SK-N-SH (cell line): ENCODE data around the gene GNB1L. TPM values are rescaled to one million over a fixed set of nuclear protein-coding genes. Genes with fewer than 3 reads are reported as not detected.

Experiments
- CTCF ChIA-PET: fragments of 300-600, 350-600 bp; formaldehyde crosslinking; extraction: SDS; loops from one replicate; lab custom pipeline; 2021; lab: Yijun Ruan, JAX
- POLR2A ChIA-PET: fragments of 350-600 bp; sonication (Branson Sonifier 250); formaldehyde crosslinking; extraction: SDS; loops from one replicate; lab custom pipeline; 2020; ENCODE audit warnings: antibody characterized with exemption, inconsistent platforms; lab: Yijun Ruan, JAX
- DNase-seq: peaks from one replicate; pipeline ENCODE4 v3.0.0; 2012
- H2AFZ ChIP-seq: fragments of 200-600 bp; sonication (generic); 2 replicates; pipeline ENCODE4 v1.8.1; 2016; ENCODE audit warnings: antibody characterized with exemption, mild to moderate bottlenecking, low read depth
- H3F3A ChIP-seq: fragments of 200-600 bp; sonication (generic); replicated peaks from 2 replicates; pipeline ENCODE3; 2016; ENCODE audit warnings: antibody characterized with exemption, mild to moderate bottlenecking; ENCODE audit not compliant: insufficient read depth
- H3K27ac ChIP-seq, 2 experiments: fragments of 200-500 bp in 1 of 2; fragments of 200-600 bp in 1 of 2; sonication (Bioruptor generic) in 1 of 2; sonication (generic), shearing (Covaris generic) in 1 of 2; 2 replicates each; pipeline versions ENCODE4 v1.5.1 to v1.6.1; 2014 to 2016; ENCODE audit warnings: low read depth in 2 of 2, inconsistent platforms in 1 of 2, low read length in 1 of 2, mild to moderate bottlenecking in 1 of 2, mixed read lengths in 1 of 2
- H3K27me3 ChIP-seq: fragments of 200-600 bp; sonication (generic), shearing (Covaris generic); 2 replicates; pipeline ENCODE4 v1.6.1; 2016; ENCODE audit warnings: mixed run types; ENCODE audit not compliant: insufficient read depth
- H3K36me3 ChIP-seq, 2 experiments: fragments of 200-500 bp in 1 of 2; fragments of 200-600 bp in 1 of 2; sonication (Bioruptor generic) in 1 of 2; sonication (generic) in 1 of 2; replicated peaks in 1 of 2; 2 replicates each; pipeline versions ENCODE3 to v1.5.1; 2014 to 2016; ENCODE audit warnings: low read length in 1 of 2, mild to moderate bottlenecking in 1 of 2; ENCODE audit not compliant: insufficient read depth in 2 of 2, control insufficient read depth in 1 of 2
- H3K4me1 ChIP-seq, 2 experiments: fragments of 200-500 bp in 1 of 2; fragments of 200-600 bp in 1 of 2; sonication (Bioruptor generic) in 1 of 2; sonication (generic), shearing (Covaris generic) in 1 of 2; 2 replicates each; pipeline versions ENCODE4 v1.5.1 to v1.6.1; 2014 to 2016; ENCODE audit warnings: low read depth in 1 of 2, low read length in 1 of 2, mixed run types in 1 of 2; ENCODE audit not compliant: insufficient read depth in 2 of 2, control insufficient read depth in 1 of 2
- H3K4me2 ChIP-seq: fragments of 200-600 bp; sonication (generic), shearing (Covaris generic); 2 replicates; pipeline ENCODE4 v1.6.1; 2017; ENCODE audit warnings: mixed run types
- H3K4me3 ChIP-seq, 2 experiments: fragments of 200-500 bp in 1 of 2; fragments of 200-600 bp in 1 of 2; sonication (Bioruptor generic) in 1 of 2; sonication (generic), shearing (Covaris generic) in 1 of 2; 2 replicates each; pipeline versions ENCODE4 v1.5.1 to v1.8.1; 2014 to 2016; ENCODE audit warnings: low read depth in 2 of 2, inconsistent platforms in 1 of 2, low read length in 1 of 2, mild to moderate bottlenecking in 1 of 2, mixed read lengths in 1 of 2, moderate library complexity in 1 of 2
- H3K79me2 ChIP-seq: fragments of 200-600 bp; sonication (generic); 2 replicates; pipeline ENCODE4 v1.8.1; 2017; ENCODE audit warnings: mild to moderate bottlenecking; ENCODE audit not compliant: insufficient read depth
- H3K9ac ChIP-seq: fragments of 200-600 bp; sonication (generic); 2 replicates; pipeline ENCODE4 v1.6.1; 2017; ENCODE audit warnings: mixed run types
- H3K9me2 ChIP-seq: fragments of 200-600 bp; sonication (generic); 2 replicates; pipeline ENCODE4 v1.6.1; 2017; ENCODE audit warnings: mixed run types
- H3K9me3 ChIP-seq: fragments of 200-600 bp; sonication (generic); 2 replicates; pipeline ENCODE4 v1.6.1; 2017; ENCODE audit warnings: mixed run types, mild to moderate bottlenecking, moderate library complexity
- H4K20me1 ChIP-seq: fragments of 200-600 bp; sonication (generic); 2 replicates; pipeline ENCODE4 v1.6.1; 2017; ENCODE audit warnings: mild to moderate bottlenecking, mixed run types; ENCODE audit not compliant: insufficient read depth
- CHD2 ChIP-seq: fragments of 150-350 bp; IDR thresholded peaks from 2 replicates; pipeline ENCODE4 v1.6.1; 2018; ENCODE audit warnings: low read length; ENCODE audit not compliant: partially characterized antibody
- NRF1 ChIP-seq: IDR thresholded peaks from 2 replicates; pipeline ENCODE4 v1.6.1; 2012; ENCODE audit warnings: low read depth, mild to moderate bottlenecking, low read length
- RCOR1 ChIP-seq: fragments of 150-350 bp; IDR thresholded peaks from 2 replicates; pipeline ENCODE4 v1.6.1; 2017; ENCODE audit warnings: antibody characterized with exemption, low read length
- TEAD4 ChIP-seq: IDR thresholded peaks from 2 replicates; pipeline ENCODE4 v1.4.0; 2012; ENCODE audit warnings: mild to moderate bottlenecking, borderline replicate concordance; ENCODE audit not compliant: insufficient read depth
- YY1 ChIP-seq: IDR thresholded peaks from 2 replicates; pipeline ENCODE4 v1.4.0; 2012; ENCODE audit warnings: low read depth, mild to moderate bottlenecking
- WGBS: methylation state at CpG from one replicate; pipeline ENCODE4 v1.1.6; 2017; ENCODE audit warnings: low lambda C conversion rate; 5-methylcytosine and 5-hydroxymethylcytosine counted together
- polyA plus RNA-seq, 3 experiments: library from polyadenylated mRNA; depleted of rRNA; stranded (reverse); fragments of >200 nt; gene quantifications; 2 replicates each; pipeline ENCODE4 v1.2.3, GENCODE V29; 2012
- TF ChIP-seq, protein P1 (sequence below): fragments of 150-350 bp; IDR thresholded peaks from 2 replicates; pipeline ENCODE4 v1.6.1; 2017; ENCODE audit warnings: antibody characterized with exemption, low read length, low read depth, borderline replicate concordance
- TF ChIP-seq, protein P2 (sequence below): fragments of 150-350 bp; IDR thresholded peaks from 2 replicates; pipeline ENCODE4 v1.6.1; 2016; ENCODE audit warnings: mild to moderate bottlenecking, low read depth, low read length

The GNB1L gene
- polyA plus RNA-seq, 1 of the 3 experiments (the other 2 are of a cell fraction), result 5.9 TPM

DNA sequence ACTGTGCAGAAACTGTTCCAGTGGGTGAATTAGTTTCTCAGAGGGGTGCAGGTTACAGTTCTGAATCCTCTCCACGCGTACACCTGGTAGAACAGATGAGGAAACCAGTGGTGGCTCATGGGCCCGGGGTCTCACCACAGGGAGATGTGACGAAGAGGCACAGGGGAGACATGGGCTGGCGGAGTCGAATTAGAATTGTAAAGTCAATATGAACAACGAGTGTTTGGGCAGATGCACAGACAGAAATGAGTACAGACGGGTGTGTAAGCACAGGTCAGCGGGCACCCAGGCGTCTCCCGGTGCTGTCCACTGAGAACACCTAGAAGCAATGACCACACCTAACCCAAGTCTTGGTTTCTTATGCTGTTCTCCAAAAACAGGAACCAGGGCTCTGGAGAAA is 41.8 kb downstream of the GNB1L start:
- H3K9me2 ChIP-seq, result no peaks in the 10 kb centered on the region
- no peak overlapping the region for H3K27ac ChIP-seq
- no peak overlapping the region for H3K4me3 ChIP-seq
- no peak overlapping the region for H3K9ac ChIP-seq
- ChIA-PET POLR2A (interaction anchor here (0.6 kb wide), 1 partner anchor 93 kb away, joined by 3 read pairs; no protein-coding TSS in a partner anchor), CTCF (interaction anchor here (1.9 kb wide), 1 partner anchor 82 kb away, joined by 9 read pairs; no protein-coding TSS in a partner anchor)
- H3K4me1 ChIP-seq, result peaks cover 0 to 23% of the 10 kb centered on the region in 2 experiments; a peak in 1 of 4 replicates
- no peaks in the 10 kb centered on the region for H3K36me3 ChIP-seq
- H3K79me2 ChIP-seq, result no peaks in the 10 kb centered on the region
- DNase-seq, result no peak
- H3K9me3 ChIP-seq, result no peaks in the 10 kb centered on the region
- TF ChIP-seq, protein P1, sequence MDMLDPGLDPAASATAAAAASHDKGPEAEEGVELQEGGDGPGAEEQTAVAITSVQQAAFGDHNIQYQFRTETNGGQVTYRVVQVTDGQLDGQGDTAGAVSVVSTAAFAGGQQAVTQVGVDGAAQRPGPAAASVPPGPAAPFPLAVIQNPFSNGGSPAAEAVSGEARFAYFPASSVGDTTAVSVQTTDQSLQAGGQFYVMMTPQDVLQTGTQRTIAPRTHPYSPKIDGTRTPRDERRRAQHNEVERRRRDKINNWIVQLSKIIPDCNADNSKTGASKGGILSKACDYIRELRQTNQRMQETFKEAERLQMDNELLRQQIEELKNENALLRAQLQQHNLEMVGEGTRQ, result no peak
- TF ChIP-seq CHD2 (no peak), YY1 (no peak), NRF1 (no peak)
- TF ChIP-seq, protein P2, sequence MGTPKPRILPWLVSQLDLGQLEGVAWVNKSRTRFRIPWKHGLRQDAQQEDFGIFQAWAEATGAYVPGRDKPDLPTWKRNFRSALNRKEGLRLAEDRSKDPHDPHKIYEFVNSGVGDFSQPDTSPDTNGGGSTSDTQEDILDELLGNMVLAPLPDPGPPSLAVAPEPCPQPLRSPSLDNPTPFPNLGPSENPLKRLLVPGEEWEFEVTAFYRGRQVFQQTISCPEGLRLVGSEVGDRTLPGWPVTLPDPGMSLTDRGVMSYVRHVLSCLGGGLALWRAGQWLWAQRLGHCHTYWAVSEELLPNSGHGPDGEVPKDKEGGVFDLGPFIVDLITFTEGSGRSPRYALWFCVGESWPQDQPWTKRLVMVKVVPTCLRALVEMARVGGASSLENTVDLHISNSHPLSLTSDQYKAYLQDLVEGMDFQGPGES, result no peak
- no peak overlapping the region for H3K4me2 ChIP-seq
- WGBS, result 95% methylated on average over 11 of the region's 11 CpGs
- H3F3A ChIP-seq, result no peaks in the 10 kb centered on the region
- no peaks in the 10 kb centered on the region for H3K27me3 ChIP-seq
- H2AFZ ChIP-seq, result no peak overlapping the region
- no peaks in the 10 kb centered on the region for H4K20me1 ChIP-seq

DNA sequence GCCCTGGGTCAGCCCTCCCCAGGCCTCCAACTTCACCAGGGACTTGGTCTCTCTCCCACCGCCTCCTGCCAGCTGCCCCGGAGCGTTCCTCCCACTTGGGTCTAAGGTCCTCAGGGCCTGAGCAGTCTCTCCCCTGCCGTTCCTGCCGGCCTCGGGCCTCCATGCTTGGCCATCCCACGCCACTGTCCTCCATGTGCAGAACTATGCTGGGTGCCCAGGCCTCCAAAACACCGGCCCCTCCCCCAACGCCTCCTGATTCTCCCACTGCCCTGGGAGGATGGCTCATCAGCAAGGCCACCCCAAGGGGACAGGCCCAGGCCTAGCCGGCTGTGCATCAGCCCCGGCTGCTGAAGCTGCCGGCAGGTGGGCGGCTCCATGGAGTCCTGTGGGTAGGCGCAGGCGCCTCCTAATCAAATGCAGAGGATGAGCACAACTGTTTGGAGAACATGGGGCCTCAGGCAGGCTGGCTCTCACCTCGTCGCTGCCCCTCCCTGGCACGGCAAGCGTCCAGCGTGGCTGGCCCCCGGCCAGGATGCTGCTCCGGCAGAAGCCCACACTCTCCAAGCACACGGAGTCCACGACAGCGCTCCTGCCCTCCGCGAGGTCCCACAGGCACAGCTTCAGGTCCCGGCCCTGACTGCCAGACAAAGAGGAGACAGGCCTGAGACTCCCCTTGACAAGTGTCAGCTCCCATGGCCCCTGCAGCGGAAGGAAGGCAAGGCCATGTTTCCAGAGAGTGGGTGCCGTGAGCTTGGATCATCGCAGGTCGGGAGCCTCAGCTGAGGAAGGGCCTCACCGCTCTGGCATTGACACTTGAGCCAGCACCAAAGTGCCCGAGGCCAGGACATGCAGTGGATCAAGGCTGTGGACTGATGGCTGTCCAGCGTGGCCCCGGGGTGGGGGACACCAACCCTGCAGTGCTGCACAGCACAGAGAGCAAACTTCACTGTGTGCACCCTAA is 42.6 kb downstream of the GNB1L start:
- Histone ChIP-seq H2AFZ (no peak overlapping the region), H3K79me2 (no peaks in the 10 kb centered on the region), H3K9me3 (no peaks in the 10 kb centered on the region), H3K4me2 (no peak overlapping the region), H3K4me1 (peaks cover 0 to 30% of the 10 kb centered on the region in 2 experiments; a peak in 1 of 4 replicates), H3F3A (no peaks in the 10 kb centered on the region), H3K4me3 (no peak overlapping the region), H3K36me3 (no peaks in the 10 kb centered on the region), H3K27me3 (no peaks in the 10 kb centered on the region), H3K9ac (no peak overlapping the region), H3K27ac (peak overlapping the region in 1 of 2 experiments; percentile 47; a peak in 1 of 4 replicates), H3K9me2 (no peaks in the 10 kb centered on the region), H4K20me1 (no peaks in the 10 kb centered on the region)
- peak; percentile 84 for DNase-seq
- 88% methylated on average over 16 of the region's 36 CpGs for WGBS
- POLR2A ChIA-PET, result interaction anchor here (0.6 kb wide), 2 partner anchors 31 to 94 kb away, joined by 3 read pairs; no protein-coding TSS in a partner anchor
- no peak for TF ChIP-seq TEAD4
- 0 out of 2 replicates have a peak, but pooled peaks have one; percentile 23 for TF ChIP-seq RCOR1
- CTCF ChIA-PET, result interaction anchor here (0.9 to 2.5 kb wide), 5 partner anchors 9 to 81 kb away, joined by 3 to 12 read pairs (median 5); no protein-coding TSS in a partner anchor
